CD14-positive monocyte (primary cell): ENCODE results near the gene MEG3. TPM values are rescaled to one million over a fixed set of nuclear protein-coding genes. Genes with fewer than 3 reads are reported as not detected.
A peak's percentile ranks its signal among the peaks of the same experiment; 100 is the strongest.

Experiments used
- DNase-seq, 3 donors: peaks; one replicate each; pipeline ENCODE4 v3.0.0-alpha.2; 2011 to 2022
- H2AFZ ChIP-seq: 2 replicates; pipeline ENCODE4 v1.6.0; 2012; ENCODE audit warnings: mild to moderate bottlenecking, low read depth, low read length, inconsistent platforms; ENCODE audit not compliant: insufficient read depth, poor library complexity, severe bottlenecking
- H3K27ac ChIP-seq, 2 donors: 1 replicate in 1 of 2; 2 replicates in 1 of 2; pipeline ENCODE4 v1.5.1; 2012 to 2013; ENCODE audit warnings: low read length in 2 of 2, control low read depth in 1 of 2, inconsistent platforms in 1 of 2, low read depth in 1 of 2, mild to moderate bottlenecking in 1 of 2
- H3K27me3 ChIP-seq, 2 donors: one replicate each; pipeline versions ENCODE4 v1.6.0 to v1.6.1; 2011 to 2013; ENCODE audit warnings: low read length in 2 of 2; ENCODE audit not compliant: control insufficient read depth in 2 of 2, insufficient read depth in 2 of 2
- H3K36me3 ChIP-seq, 2 donors: replicated peaks in 1 of 2; 1 replicate in 1 of 2; 2 replicates in 1 of 2; pipeline versions ENCODE4 v1.5.1 to v1.6.1; 2012 to 2013; ENCODE audit warnings: low read length in 2 of 2, control low read depth in 1 of 2, inconsistent platforms in 1 of 2, mild to moderate bottlenecking in 1 of 2; ENCODE audit not compliant: insufficient read depth in 2 of 2, control insufficient read depth in 1 of 2
- H3K4me1 ChIP-seq, 2 donors: 1 replicate in 1 of 2; 2 replicates in 1 of 2; pipeline versions ENCODE4 v1.5.1 to v1.6.1; 2012 to 2013; ENCODE audit warnings: low read length in 2 of 2, control low read depth in 1 of 2, inconsistent platforms in 1 of 2, mild to moderate bottlenecking in 1 of 2, moderate library complexity in 1 of 2; ENCODE audit not compliant: insufficient read depth in 2 of 2, control insufficient read depth in 1 of 2
- H3K4me2 ChIP-seq: replicated peaks from 2 replicates; pipeline ENCODE3; 2012; ENCODE audit warnings: low read length, moderate library complexity, mild to moderate bottlenecking; ENCODE audit not compliant: poor library complexity, severe bottlenecking; ENCODE audit errors: extremely low read depth
- H3K4me3 ChIP-seq, 3 experiments: fragments of 200-600 bp in 1 of 3; sonication (generic) in 1 of 3; replicated peaks in 1 of 3; 1 replicate in 2 of 3; 2 replicates in 1 of 3; pipeline ENCODE4 v1.5.1; 2011 to 2013; ENCODE audit warnings: low read length in 3 of 3, mild to moderate bottlenecking in 3 of 3, control low read depth in 2 of 3, low read depth in 2 of 3, inconsistent platforms in 1 of 3, moderate library complexity in 1 of 3
- H3K79me2 ChIP-seq: 2 replicates; pipeline ENCODE4 v1.6.0; 2012; ENCODE audit warnings: mild to moderate bottlenecking, control low read depth, inconsistent platforms, low read length, moderate library complexity; ENCODE audit not compliant: insufficient read depth
- H3K9ac ChIP-seq: 2 replicates; pipeline ENCODE4 v1.6.0; 2017; ENCODE audit warnings: low read length, mild to moderate bottlenecking; ENCODE audit not compliant: insufficient read depth, poor library complexity, severe bottlenecking
- H3K9me3 ChIP-seq, 2 donors: replicated peaks in 1 of 2; 1 replicate in 1 of 2; 2 replicates in 1 of 2; pipeline versions ENCODE4 v1.5.1 to v1.6.1; 2012 to 2013; ENCODE audit warnings: low read length in 2 of 2, control low read depth in 1 of 2; ENCODE audit not compliant: control insufficient read depth in 1 of 2, insufficient read depth in 1 of 2
- H4K20me1 ChIP-seq: 2 replicates; pipeline ENCODE4 v1.6.0; 2012; ENCODE audit warnings: mild to moderate bottlenecking, low read length, control low read depth, moderate library complexity; ENCODE audit not compliant: insufficient read depth
- H3K27ac Mint-ChIP-seq, 7 donors: one replicate each; pipeline ENCODE4 v1.8.0; 2020; ENCODE audit warnings: mild to moderate bottlenecking in 7 of 7, mixed read lengths in 7 of 7, moderate library complexity in 6 of 7, inconsistent platforms in 2 of 7
- H3K27me3 Mint-ChIP-seq, 3 donors: one replicate each; pipeline ENCODE4 v1.8.0; 2021 to 2022; ENCODE audit warnings: low read depth in 3 of 3, mild to moderate bottlenecking in 3 of 3, mixed read lengths in 3 of 3, moderate library complexity in 3 of 3, inconsistent platforms in 1 of 3
- H3K36me3 Mint-ChIP-seq, 2 donors: one replicate each; pipeline ENCODE4 v1.8.0; 2020; ENCODE audit warnings: mixed read lengths in 2 of 2, inconsistent platforms in 1 of 2, mild to moderate bottlenecking in 1 of 2
- H3K4me1 Mint-ChIP-seq: one replicate; pipeline ENCODE4 v1.8.0; 2020; ENCODE audit warnings: mild to moderate bottlenecking, mixed read lengths
- H3K4me3 Mint-ChIP-seq, 2 donors: one replicate each; pipeline ENCODE4 v1.8.0; 2020; ENCODE audit warnings: mild to moderate bottlenecking in 2 of 2, mixed read lengths in 2 of 2, moderate library complexity in 1 of 2
- H3K9me3 Mint-ChIP-seq, 7 donors: one replicate each; pipeline ENCODE4 v1.8.0; 2020 to 2022; ENCODE audit warnings: mixed read lengths in 7 of 7, mild to moderate bottlenecking in 6 of 7, moderate library complexity in 6 of 7, inconsistent platforms in 2 of 7
- WGBS: methylation state at CpG from one replicate; pipeline ENCODE4 v1.1.5; 2013; ENCODE audit warnings: missing lambda C conversion rate; ENCODE audit not compliant: insufficient coverage; 5-methylcytosine and 5-hydroxymethylcytosine counted together
- intact Hi-C, 2 donors: fragments of 100-400 bp; cut with micrococcal nuclease; formaldehyde crosslinking; loops; one replicate each; pipeline versions ENCODE4 v1.15.0 to v1.15.1; 2023
- polyA plus RNA-seq, 3 donors: library from polyadenylated mRNA; depleted of rRNA in 1 of 3; unstranded in 2 of 3; stranded (reverse) in 1 of 3; fragments of 300-500 nt in 2 of 3; fragments of >200 nt in 1 of 3; fragmentation: Illumina TruSeq in 2 of 3; gene quantifications; 1 replicate in 2 of 3; 2 replicates in 1 of 3; pipeline ENCODE4 v1.2.3, GENCODE V29; 2012 to 2021
- TF ChIP-seq, protein P1 (sequence below): fragments of 200-600 bp; IDR thresholded peaks from one replicate; pipeline ENCODE4 v1.8.0; 2022; ENCODE audit warnings: antibody characterized with exemption, mild to moderate bottlenecking

The MEG3 gene
- polyA plus RNA-seq, 3 donors, result 1.7 TPM; not detected in 2

DNA sequence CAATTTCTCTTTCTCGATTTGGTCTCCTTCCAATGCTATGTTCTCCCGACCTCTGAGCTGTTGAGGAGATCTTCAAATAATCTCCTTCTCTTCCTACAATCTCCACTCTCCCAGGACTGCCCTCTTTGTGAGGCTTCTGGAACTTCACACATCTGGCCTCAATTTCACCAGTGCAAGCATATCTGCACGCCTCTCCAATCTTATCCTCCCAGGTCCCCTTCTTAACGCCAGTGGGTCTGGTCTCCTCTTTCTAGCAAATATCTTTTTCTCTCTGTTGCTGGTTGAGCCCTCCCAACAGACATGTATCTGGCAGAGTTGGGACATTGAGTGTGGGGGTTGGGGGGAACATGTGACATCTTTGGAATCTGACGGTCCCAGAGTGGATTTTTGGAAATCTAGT is 59.7 kb downstream of the MEG3 start:
- Histone ChIP-seq H3K9ac (no peak overlapping the region), H3K9me3 (peaks cover 10 to 35% of the 10 kb centered on the region in 2 donors), H2AFZ (no peak overlapping the region), H3K27me3 (no peaks in the 10 kb centered on the region), H3K4me1 (no peaks in the 10 kb centered on the region), H3K79me2 (no peaks in the 10 kb centered on the region), H3K36me3 (no peaks in the 10 kb centered on the region), H3K27ac (no peak overlapping the region), H3K4me3 (no peak overlapping the region), H4K20me1 (no peaks in the 10 kb centered on the region), H3K4me2 (no peak overlapping the region)
- Mint-ChIP-seq H3K4me1 (no peaks in the 10 kb centered on the region), H3K36me3 (no peaks in the 10 kb centered on the region), H3K27me3 (peaks cover 0 to 4% (median 3%) of the 10 kb centered on the region in 3 donors), H3K27ac (no peak overlapping the region), H3K4me3 (peak overlapping the region in 1 of 2 donors; percentile 22), H3K9me3 (peaks cover 13 to 31% (median 19%) of the 10 kb centered on the region in 7 donors)
- WGBS, result 100% methylated on average over 2 of the region's 5 CpGs
- intact Hi-C loops, result no loop called here
- TF ChIP-seq, protein P1, sequence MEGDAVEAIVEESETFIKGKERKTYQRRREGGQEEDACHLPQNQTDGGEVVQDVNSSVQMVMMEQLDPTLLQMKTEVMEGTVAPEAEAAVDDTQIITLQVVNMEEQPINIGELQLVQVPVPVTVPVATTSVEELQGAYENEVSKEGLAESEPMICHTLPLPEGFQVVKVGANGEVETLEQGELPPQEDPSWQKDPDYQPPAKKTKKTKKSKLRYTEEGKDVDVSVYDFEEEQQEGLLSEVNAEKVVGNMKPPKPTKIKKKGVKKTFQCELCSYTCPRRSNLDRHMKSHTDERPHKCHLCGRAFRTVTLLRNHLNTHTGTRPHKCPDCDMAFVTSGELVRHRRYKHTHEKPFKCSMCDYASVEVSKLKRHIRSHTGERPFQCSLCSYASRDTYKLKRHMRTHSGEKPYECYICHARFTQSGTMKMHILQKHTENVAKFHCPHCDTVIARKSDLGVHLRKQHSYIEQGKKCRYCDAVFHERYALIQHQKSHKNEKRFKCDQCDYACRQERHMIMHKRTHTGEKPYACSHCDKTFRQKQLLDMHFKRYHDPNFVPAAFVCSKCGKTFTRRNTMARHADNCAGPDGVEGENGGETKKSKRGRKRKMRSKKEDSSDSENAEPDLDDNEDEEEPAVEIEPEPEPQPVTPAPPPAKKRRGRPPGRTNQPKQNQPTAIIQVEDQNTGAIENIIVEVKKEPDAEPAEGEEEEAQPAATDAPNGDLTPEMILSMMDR, result no peak
- DNase-seq, result no peak

GRCh38 chr14:100887728-100888335 is 61.9 kb downstream of the MEG3 start:
- Histone ChIP-seq H3K79me2 (no peaks in the 10 kb centered on the region), H3K4me3 (no peak overlapping the region), H3K27ac (no peak overlapping the region), H3K36me3 (no peaks in the 10 kb centered on the region), H3K9ac (no peak overlapping the region), H3K27me3 (no peaks in the 10 kb centered on the region), H2AFZ (no peak overlapping the region), H4K20me1 (no peaks in the 10 kb centered on the region), H3K4me1 (no peaks in the 10 kb centered on the region), H3K9me3 (peaks cover 8 to 15% of the 10 kb centered on the region in 2 donors), H3K4me2 (no peak overlapping the region)
- no peaks in the 10 kb centered on the region for H3K4me1 Mint-ChIP-seq
- H3K9me3 Mint-ChIP-seq, result peaks cover 0 to 18% (median 5%) of the 10 kb centered on the region in 7 donors
- WGBS, result 94% methylated on average over 6 of the region's 6 CpGs
- TF ChIP-seq, protein P1, result no peak
- H3K4me3 Mint-ChIP-seq, result no peak overlapping the region
- no peaks in the 10 kb centered on the region for H3K36me3 Mint-ChIP-seq
- peaks cover 0 to 3% (median 2%) of the 10 kb centered on the region in 3 donors for H3K27me3 Mint-ChIP-seq
- intact Hi-C loops, result no loop called here
- H3K27ac Mint-ChIP-seq, result no peak overlapping the region
- DNase-seq, result no peak
